ENCODE measurements around the gene ATP11A.

The ATP11A gene

DNA sequence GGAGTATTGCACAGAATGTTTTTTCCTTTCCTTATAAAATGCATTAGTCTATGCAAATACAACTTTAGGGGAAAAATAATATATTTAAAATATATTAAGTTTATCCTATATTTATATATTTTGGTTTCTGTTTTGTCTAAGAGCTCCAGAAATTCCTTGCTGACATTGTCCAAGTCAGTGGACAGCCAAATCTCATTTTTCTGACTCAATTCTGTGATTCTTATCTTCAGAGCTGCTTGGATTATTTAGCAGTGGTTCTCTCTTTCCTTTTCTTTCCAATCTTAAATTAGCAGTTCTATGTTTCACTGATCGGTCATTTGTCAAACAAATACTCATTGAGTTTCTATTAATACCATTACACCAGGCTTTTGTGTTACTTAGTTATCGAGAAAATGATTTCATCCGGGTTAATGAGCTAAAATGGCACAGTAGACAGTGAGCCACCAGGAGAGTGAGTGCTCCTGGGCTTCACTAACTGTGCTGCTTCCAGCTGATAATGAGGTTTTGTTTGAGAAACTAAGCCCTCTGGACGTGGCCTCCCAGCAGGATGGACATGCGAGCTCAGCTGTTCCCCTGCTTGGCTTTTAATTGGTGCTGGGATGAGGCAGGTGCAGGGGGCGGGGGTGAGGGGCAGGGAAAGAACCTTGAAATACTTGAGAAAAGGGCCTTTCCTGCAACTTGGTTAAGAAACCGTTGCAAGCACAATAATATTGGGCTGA is 44.0 kb downstream of the ATP11A start:
- TF ChIP-seq, protein P1, sequence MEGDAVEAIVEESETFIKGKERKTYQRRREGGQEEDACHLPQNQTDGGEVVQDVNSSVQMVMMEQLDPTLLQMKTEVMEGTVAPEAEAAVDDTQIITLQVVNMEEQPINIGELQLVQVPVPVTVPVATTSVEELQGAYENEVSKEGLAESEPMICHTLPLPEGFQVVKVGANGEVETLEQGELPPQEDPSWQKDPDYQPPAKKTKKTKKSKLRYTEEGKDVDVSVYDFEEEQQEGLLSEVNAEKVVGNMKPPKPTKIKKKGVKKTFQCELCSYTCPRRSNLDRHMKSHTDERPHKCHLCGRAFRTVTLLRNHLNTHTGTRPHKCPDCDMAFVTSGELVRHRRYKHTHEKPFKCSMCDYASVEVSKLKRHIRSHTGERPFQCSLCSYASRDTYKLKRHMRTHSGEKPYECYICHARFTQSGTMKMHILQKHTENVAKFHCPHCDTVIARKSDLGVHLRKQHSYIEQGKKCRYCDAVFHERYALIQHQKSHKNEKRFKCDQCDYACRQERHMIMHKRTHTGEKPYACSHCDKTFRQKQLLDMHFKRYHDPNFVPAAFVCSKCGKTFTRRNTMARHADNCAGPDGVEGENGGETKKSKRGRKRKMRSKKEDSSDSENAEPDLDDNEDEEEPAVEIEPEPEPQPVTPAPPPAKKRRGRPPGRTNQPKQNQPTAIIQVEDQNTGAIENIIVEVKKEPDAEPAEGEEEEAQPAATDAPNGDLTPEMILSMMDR (IDR thresholded peaks at IDR 0.05; ENCODE audit: insufficient read depth, missing control alignments): no peak
- FAIRE-seq (no peak), DNase-seq (ENCODE audit: insufficient read length, low spot score) (no peak)

GRCh38 chr13:112734696-112735547 is 45.1 kb downstream of the ATP11A start:
- DNase-seq (ENCODE audit: insufficient read length, low spot score): no peak

GRCh38 chr13:112735791-112736190 is 46.0 kb downstream of the ATP11A start:
- FAIRE-seq (no peak), DNase-seq (ENCODE audit: insufficient read length, low spot score) (no peak)
- TF ChIP-seq, protein P1 (IDR thresholded peaks at IDR 0.05; ENCODE audit: insufficient read depth, missing control alignments): no peak

More at GRCh38 chr13:112734696-112735547, 45.1 kb downstream of the ATP11A start:
- TF ChIP-seq, protein P1 (IDR thresholded peaks at IDR 0.05; ENCODE audit: insufficient read depth, missing control alignments): no peak
- FAIRE-seq: no peak

GRCh38 chr13:112737294-112737693 is 47.5 kb downstream of the ATP11A start:
- DNase-seq (ENCODE audit: insufficient read length, low spot score) (no peak), FAIRE-seq (no peak)
- TF ChIP-seq, protein P1 (IDR thresholded peaks at IDR 0.05; ENCODE audit: insufficient read depth, missing control alignments): no peak

GRCh38 chr13:112738606-112739005 is 48.8 kb downstream of the ATP11A start:
- TF ChIP-seq, protein P1 (IDR thresholded peaks at IDR 0.05; ENCODE audit: insufficient read depth, missing control alignments): no peak
- FAIRE-seq (no peak), DNase-seq (ENCODE audit: insufficient read length, low spot score) (no peak)

DNA sequence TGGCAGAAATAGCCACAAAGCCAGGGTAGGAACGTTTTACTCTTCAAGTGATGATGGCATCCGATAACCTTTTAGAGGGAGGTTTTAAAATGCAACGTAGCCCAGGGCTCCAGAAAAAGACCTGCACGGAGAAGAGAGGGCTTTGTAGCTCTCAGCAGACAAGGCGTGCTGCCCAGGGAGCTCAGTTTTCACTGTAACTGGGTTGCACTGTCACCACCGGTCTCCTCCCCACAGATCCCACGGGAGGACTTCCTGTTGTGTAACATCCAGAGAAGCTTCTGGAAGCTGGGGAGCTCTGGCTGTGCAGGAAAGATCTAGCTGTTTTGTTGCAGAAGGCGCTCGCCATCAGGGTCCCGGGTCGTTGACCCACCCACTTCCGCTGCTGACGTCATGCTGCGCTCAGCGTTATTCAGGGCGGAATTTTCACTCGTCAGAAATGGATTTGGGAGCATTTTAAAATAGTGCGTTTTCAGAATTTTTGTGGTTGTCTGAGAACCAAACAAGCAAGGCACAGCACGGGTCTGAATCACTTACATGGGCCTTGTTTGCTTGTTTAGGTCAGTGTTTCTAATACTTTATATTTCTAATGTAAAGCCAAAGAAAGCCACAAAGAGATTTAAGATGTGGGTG is 50.8 kb downstream of the ATP11A start:
- FAIRE-seq (no peak), DNase-seq (ENCODE audit: insufficient read length, low spot score) (no peak)
- TF ChIP-seq, protein P1 (IDR thresholded peaks at IDR 0.05; ENCODE audit: insufficient read depth, missing control alignments): no peak
